Tibial nerve (tissue), 4 donors: ENCODE results near the gene ATP6V0B.

Experiments
- EP300 ChIP-seq, 2 donors: sonication (generic); formaldehyde crosslinking; IDR thresholded peaks; one replicate each; pipeline ENCODE4 v1.6.1; 2017; ENCODE audit warnings: antibody characterized with exemption in 2 of 2, mild to moderate bottlenecking in 1 of 2
- TF ChIP-seq, protein P1 (sequence below), 5 experiments: fragments of 200-600 bp in 3 of 5; fragments of 450-650 bp in 2 of 5; sonication (generic) in 3 of 5; IDR thresholded peaks; one replicate each; pipeline ENCODE4 v1.5.1; 2016 to 2019; ENCODE audit warnings: antibody characterized with exemption in 5 of 5, mild to moderate bottlenecking in 3 of 5, moderate library complexity in 2 of 5

DNA sequence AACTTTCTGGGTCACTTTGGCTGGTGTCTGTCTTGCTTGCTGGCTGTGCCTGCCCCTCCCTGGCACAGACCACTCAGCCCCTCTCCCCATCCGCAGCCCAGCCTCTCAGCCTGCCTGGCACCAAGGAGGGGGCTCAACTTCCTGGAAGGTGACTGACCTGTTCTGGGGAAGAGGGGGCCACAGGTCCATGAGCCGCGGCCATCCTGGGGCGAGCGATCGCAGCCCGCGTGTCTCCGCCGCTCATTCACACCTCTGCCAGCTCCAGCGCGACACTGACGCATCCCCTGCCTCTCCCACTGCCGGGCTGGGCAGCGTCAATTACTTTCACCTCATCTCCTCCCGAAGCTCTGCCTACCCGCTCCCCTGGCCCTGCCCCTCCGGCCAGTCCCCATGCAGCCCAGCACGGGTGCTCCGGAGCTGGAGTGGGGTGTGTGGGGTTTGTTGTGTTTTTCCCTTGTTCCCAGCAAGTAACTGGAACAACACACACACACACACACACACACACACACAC, 42.2 kb downstream of the ATP6V0B start:
- TF ChIP-seq, protein P1, sequence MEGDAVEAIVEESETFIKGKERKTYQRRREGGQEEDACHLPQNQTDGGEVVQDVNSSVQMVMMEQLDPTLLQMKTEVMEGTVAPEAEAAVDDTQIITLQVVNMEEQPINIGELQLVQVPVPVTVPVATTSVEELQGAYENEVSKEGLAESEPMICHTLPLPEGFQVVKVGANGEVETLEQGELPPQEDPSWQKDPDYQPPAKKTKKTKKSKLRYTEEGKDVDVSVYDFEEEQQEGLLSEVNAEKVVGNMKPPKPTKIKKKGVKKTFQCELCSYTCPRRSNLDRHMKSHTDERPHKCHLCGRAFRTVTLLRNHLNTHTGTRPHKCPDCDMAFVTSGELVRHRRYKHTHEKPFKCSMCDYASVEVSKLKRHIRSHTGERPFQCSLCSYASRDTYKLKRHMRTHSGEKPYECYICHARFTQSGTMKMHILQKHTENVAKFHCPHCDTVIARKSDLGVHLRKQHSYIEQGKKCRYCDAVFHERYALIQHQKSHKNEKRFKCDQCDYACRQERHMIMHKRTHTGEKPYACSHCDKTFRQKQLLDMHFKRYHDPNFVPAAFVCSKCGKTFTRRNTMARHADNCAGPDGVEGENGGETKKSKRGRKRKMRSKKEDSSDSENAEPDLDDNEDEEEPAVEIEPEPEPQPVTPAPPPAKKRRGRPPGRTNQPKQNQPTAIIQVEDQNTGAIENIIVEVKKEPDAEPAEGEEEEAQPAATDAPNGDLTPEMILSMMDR (IDR thresholded peaks at IDR 0.05) = no peak
- no peak for TF ChIP-seq EP300 (IDR thresholded peaks at IDR 0.05)
